Measurements from ENCODE around the gene PPP1R36.

The PPP1R36 gene

GRCh38 chr14:64612021-64612380 lies 62.2 kb downstream of the PPP1R36 start:
- no peak overlapping the region for H2BK12ac ChIP-seq (ENCODE audit: low read length)
- H3K9me3 ChIP-seq (replicated peaks in 1 of 2; ENCODE audit: control insufficient read depth in 2 of 2, insufficient read depth in 1 of 2, low read depth in 1 of 2, low read length in 2 of 2) = no peaks in the 10 kb centered on the region
- DNase-seq (ENCODE audit: low spot score) = no peak

GRCh38 chr14:64612971-64613666 lies 63.4 kb downstream of the PPP1R36 start:
- Histone ChIP-seq H2AK5ac (ENCODE audit: low read depth, low read length) (no peak overlapping the region), H3K4me3 (ENCODE audit: low read length in 2 of 2) (no peak overlapping the region), H3K36me3 (replicated peaks in 1 of 2; ENCODE audit: control insufficient read depth in 2 of 2, insufficient read depth in 2 of 2, low read length in 2 of 2) (no peaks in the 10 kb centered on the region), H3K4ac (ENCODE audit: low read length) (no peak overlapping the region), H4K8ac (ENCODE audit: low read depth, low read length) (no peak overlapping the region), H2BK15ac (ENCODE audit: low read length) (no peak overlapping the region), H3K27me3 (ENCODE audit: control insufficient read depth in 3 of 3, insufficient read depth in 3 of 3, low read depth in 1 of 3, low read length in 3 of 3) (no peaks in the 10 kb centered on the region), H3K4me2 (ENCODE audit: insufficient read depth, low read length, poor library complexity, severe bottlenecking) (no peak overlapping the region), H3K4me1 (ENCODE audit: control insufficient read depth in 2 of 2, insufficient read depth in 1 of 2, low read depth in 1 of 2, low read length in 2 of 2) (peaks cover 5 to 15% of the 10 kb centered on the region in 2 donors), H3K23ac (ENCODE audit: low read depth, low read length, poor library complexity) (no peak overlapping the region), H3K27ac (replicated peaks; ENCODE audit: low read length) (no peak overlapping the region), H2BK120ac (ENCODE audit: low read depth, low read length) (no peak overlapping the region), H3K18ac (ENCODE audit: low read length) (no peak overlapping the region), H2BK12ac (ENCODE audit: low read length) (no peak overlapping the region), H3K9me3 (replicated peaks in 1 of 2; ENCODE audit: control insufficient read depth in 2 of 2, insufficient read depth in 1 of 2, low read depth in 1 of 2, low read length in 2 of 2) (no peaks in the 10 kb centered on the region), H2AFZ (ENCODE audit: low read length) (no peak overlapping the region), H3K9ac (ENCODE audit: low read depth, low read length, poor library complexity) (no peak overlapping the region), H3K14ac (ENCODE audit: low read length) (no peak overlapping the region), H2BK5ac (ENCODE audit: low read length) (no peak overlapping the region), H4K91ac (ENCODE audit: low read depth, low read length, poor library complexity) (no peak overlapping the region), H3K79me1 (ENCODE audit: low read depth, low read length) (no peaks in the 10 kb centered on the region)
- DNase-seq (ENCODE audit: low spot score) = no peak
- WGBS, 2 donors (ENCODE audit: extremely low coverage in 2 of 2, insufficient read length in 2 of 2, insufficient replicate concordance in 1 of 2) = no CpG with 5 or more reads among the region's 2 CpGs

More at GRCh38 chr14:64612021-64612380, 62.2 kb downstream of the PPP1R36 start:
- H3K27ac ChIP-seq (replicated peaks; ENCODE audit: low read length) = no peak overlapping the region
- H3K4ac ChIP-seq (ENCODE audit: low read length) = no peak overlapping the region
- H3K4me3 ChIP-seq (ENCODE audit: low read length in 2 of 2) = no peak overlapping the region
- peaks cover 5 to 15% of the 10 kb centered on the region in 2 donors for H3K4me1 ChIP-seq (ENCODE audit: control insufficient read depth in 2 of 2, insufficient read depth in 1 of 2, low read depth in 1 of 2, low read length in 2 of 2)
- no peaks in the 10 kb centered on the region for H3K79me1 ChIP-seq (ENCODE audit: low read depth, low read length)
- no peak overlapping the region for H3K23ac ChIP-seq (ENCODE audit: low read depth, low read length, poor library complexity)
- H2AFZ ChIP-seq (ENCODE audit: low read length) = no peak overlapping the region
- H3K18ac ChIP-seq (ENCODE audit: low read length) = no peak overlapping the region
- H2AK5ac ChIP-seq (ENCODE audit: low read depth, low read length) = no peak overlapping the region
- no CpG with 5 or more reads among the region's 1 CpG for WGBS, 2 donors (ENCODE audit: extremely low coverage in 2 of 2, insufficient read length in 2 of 2, insufficient replicate concordance in 1 of 2)
- H3K27me3 ChIP-seq (ENCODE audit: control insufficient read depth in 3 of 3, insufficient read depth in 3 of 3, low read depth in 1 of 3, low read length in 3 of 3) = no peaks in the 10 kb centered on the region
- no peak overlapping the region for H3K4me2 ChIP-seq (ENCODE audit: insufficient read depth, low read length, poor library complexity, severe bottlenecking)
- H2BK5ac ChIP-seq (ENCODE audit: low read length) = no peak overlapping the region
- H2BK15ac ChIP-seq (ENCODE audit: low read length) = no peak overlapping the region
- H2BK120ac ChIP-seq (ENCODE audit: low read depth, low read length) = no peak overlapping the region
- no peak overlapping the region for H3K14ac ChIP-seq (ENCODE audit: low read length)
- H4K8ac ChIP-seq (ENCODE audit: low read depth, low read length) = no peak overlapping the region
- no peaks in the 10 kb centered on the region for H3K36me3 ChIP-seq (replicated peaks in 1 of 2; ENCODE audit: control insufficient read depth in 2 of 2, insufficient read depth in 2 of 2, low read length in 2 of 2)
- H4K91ac ChIP-seq (ENCODE audit: low read depth, low read length, poor library complexity) = no peak overlapping the region
- H3K9ac ChIP-seq (ENCODE audit: low read depth, low read length, poor library complexity) = no peak overlapping the region

DNA sequence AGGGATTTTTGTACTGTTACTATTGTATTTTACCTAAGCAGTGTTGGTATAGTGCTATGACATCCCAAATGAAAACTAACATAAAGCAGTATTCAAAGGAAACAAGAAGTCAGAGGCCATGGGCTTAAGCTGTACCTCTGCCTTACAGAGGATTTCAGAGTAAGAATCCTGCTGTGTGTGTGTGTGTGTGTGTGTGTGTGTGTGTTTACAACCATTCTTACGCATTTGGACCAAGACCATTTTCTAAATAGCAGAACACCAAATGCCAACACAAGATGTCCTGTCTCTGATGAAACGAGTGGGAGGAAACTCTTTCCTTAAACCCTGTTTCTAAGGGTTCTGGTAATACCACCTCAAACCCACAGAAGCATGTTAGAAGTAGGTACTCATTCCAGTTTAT lies 64.4 kb downstream of the PPP1R36 start:
- Histone ChIP-seq H3K79me1 (ENCODE audit: low read depth, low read length) (no peaks in the 10 kb centered on the region), H3K27me3 (ENCODE audit: control insufficient read depth in 3 of 3, insufficient read depth in 3 of 3, low read depth in 1 of 3, low read length in 3 of 3) (peaks cover 0 to 5% (median 0%) of the 10 kb centered on the region in 3 experiments)

GRCh38 chr14:64614805-64615391 lies 65.1 kb downstream of the PPP1R36 start:
- Histone ChIP-seq H3K36me3 (replicated peaks in 1 of 2; ENCODE audit: control insufficient read depth in 2 of 2, insufficient read depth in 2 of 2, low read length in 2 of 2) (no peaks in the 10 kb centered on the region), H4K8ac (ENCODE audit: low read depth, low read length) (no peak overlapping the region), H2BK15ac (ENCODE audit: low read length) (no peak overlapping the region), H4K91ac (ENCODE audit: low read depth, low read length, poor library complexity) (no peak overlapping the region), H3K79me1 (ENCODE audit: low read depth, low read length) (no peaks in the 10 kb centered on the region), H2BK5ac (ENCODE audit: low read length) (no peak overlapping the region), H3K9me3 (replicated peaks in 1 of 2; ENCODE audit: control insufficient read depth in 2 of 2, insufficient read depth in 1 of 2, low read depth in 1 of 2, low read length in 2 of 2) (no peaks in the 10 kb centered on the region), H3K14ac (ENCODE audit: low read length) (no peak overlapping the region), H3K23ac (ENCODE audit: low read depth, low read length, poor library complexity) (no peak overlapping the region), H2AK5ac (ENCODE audit: low read depth, low read length) (no peak overlapping the region), H2AFZ (ENCODE audit: low read length) (peak overlapping the region; percentile 83), H2BK12ac (ENCODE audit: low read length) (no peak overlapping the region), H3K4me1 (ENCODE audit: control insufficient read depth in 2 of 2, insufficient read depth in 1 of 2, low read depth in 1 of 2, low read length in 2 of 2) (peaks cover 5 to 15% of the 10 kb centered on the region in 2 donors), H3K4me3 (ENCODE audit: low read length in 2 of 2) (no peak overlapping the region), H3K4ac (ENCODE audit: low read length) (no peak overlapping the region), H3K27ac (replicated peaks; ENCODE audit: low read length) (no peak overlapping the region), H3K4me2 (ENCODE audit: insufficient read depth, low read length, poor library complexity, severe bottlenecking) (no peak overlapping the region), H3K27me3 (ENCODE audit: control insufficient read depth in 3 of 3, insufficient read depth in 3 of 3, low read depth in 1 of 3, low read length in 3 of 3) (peaks cover 0 to 6% (median 0%) of the 10 kb centered on the region in 3 experiments), H3K9ac (ENCODE audit: low read depth, low read length, poor library complexity) (no peak overlapping the region), H3K18ac (ENCODE audit: low read length) (no peak overlapping the region), H2BK120ac (ENCODE audit: low read depth, low read length) (no peak overlapping the region)
- no CpG with 5 or more reads among the region's 7 CpGs for WGBS, 2 donors (ENCODE audit: extremely low coverage in 2 of 2, insufficient read length in 2 of 2, insufficient replicate concordance in 1 of 2)
- no peak for DNase-seq (ENCODE audit: low spot score)

More for the DNA sequence above, 64.4 kb downstream of the PPP1R36 start:
- no CpG with 5 or more reads among the region's 2 CpGs for WGBS, 2 donors (ENCODE audit: extremely low coverage in 2 of 2, insufficient read length in 2 of 2, insufficient replicate concordance in 1 of 2)
- no peak overlapping the region for H3K14ac ChIP-seq (ENCODE audit: low read length)
- no peak overlapping the region for H3K9ac ChIP-seq (ENCODE audit: low read depth, low read length, poor library complexity)
- H3K23ac ChIP-seq (ENCODE audit: low read depth, low read length, poor library complexity) = no peak overlapping the region
- no peak overlapping the region for H2BK120ac ChIP-seq (ENCODE audit: low read depth, low read length)
- no peak overlapping the region for H3K4ac ChIP-seq (ENCODE audit: low read length)
- no peak overlapping the region for H2BK12ac ChIP-seq (ENCODE audit: low read length)
- H3K18ac ChIP-seq (ENCODE audit: low read length) = no peak overlapping the region
- H4K91ac ChIP-seq (ENCODE audit: low read depth, low read length, poor library complexity) = no peak overlapping the region
- peak overlapping the region; percentile 83 for H2AFZ ChIP-seq (ENCODE audit: low read length)
- H3K27ac ChIP-seq (replicated peaks; ENCODE audit: low read length) = no peak overlapping the region
- no peak overlapping the region for H4K8ac ChIP-seq (ENCODE audit: low read depth, low read length)
- no peak overlapping the region for H2BK5ac ChIP-seq (ENCODE audit: low read length)
- H3K9me3 ChIP-seq (replicated peaks in 1 of 2; ENCODE audit: control insufficient read depth in 2 of 2, insufficient read depth in 1 of 2, low read depth in 1 of 2, low read length in 2 of 2) = no peaks in the 10 kb centered on the region
- H3K36me3 ChIP-seq (replicated peaks in 1 of 2; ENCODE audit: control insufficient read depth in 2 of 2, insufficient read depth in 2 of 2, low read length in 2 of 2) = no peaks in the 10 kb centered on the region
- peaks cover 5 to 15% of the 10 kb centered on the region in 2 donors for H3K4me1 ChIP-seq (ENCODE audit: control insufficient read depth in 2 of 2, insufficient read depth in 1 of 2, low read depth in 1 of 2, low read length in 2 of 2)
- DNase-seq (ENCODE audit: low spot score) = no peak
- no peak overlapping the region for H3K4me3 ChIP-seq (ENCODE audit: low read length in 2 of 2)
- no peak overlapping the region for H2BK15ac ChIP-seq (ENCODE audit: low read length)
- no peak overlapping the region for H3K4me2 ChIP-seq (ENCODE audit: insufficient read depth, low read length, poor library complexity, severe bottlenecking)
- H2AK5ac ChIP-seq (ENCODE audit: low read depth, low read length) = no peak overlapping the region
